IMR-90 (cell line): ENCODE data around the gene CERT1.

Experiments
- BHLHE40 ChIP-seq: fragments of 150-350 bp; IDR thresholded peaks from 2 replicates; pipeline ENCODE4 v1.6.1; 2016; ENCODE audit warnings: mild to moderate bottlenecking, low read depth, low read length
- CHD1 ChIP-seq: IDR thresholded peaks from 2 replicates; pipeline ENCODE4 v1.6.1; 2012; ENCODE audit warnings: low read depth, low read length, improper control_type of control experiment
- CTCF ChIP-seq: conservative IDR thresholded peaks from 2 replicates; pipeline ENCODE4 v1.5.1; 2012; ENCODE audit warnings: mild to moderate bottlenecking, low read depth, low read length, improper control_type of control experiment
- MAFK ChIP-seq: IDR thresholded peaks from 2 replicates; pipeline ENCODE4 v1.6.1; 2012; ENCODE audit warnings: low read depth, low read length, improper control_type of control experiment
- POLR2A ChIP-seq: IDR thresholded peaks from 2 replicates; pipeline ENCODE4 v1.6.1; 2012; ENCODE audit warnings: mild to moderate bottlenecking, low read depth, low read length
- RAD21 ChIP-seq: IDR thresholded peaks from 2 replicates; pipeline ENCODE4 v1.6.1; 2012; ENCODE audit warnings: low read length, improper control_type of control experiment
- TF ChIP-seq, protein P1 (sequence below): fragments of 150-350 bp; IDR thresholded peaks from 2 replicates; pipeline ENCODE4 v1.6.1; 2017; ENCODE audit warnings: mild to moderate bottlenecking, antibody characterized with exemption, low read length, low read depth

GRCh38 chr5:75366787-75367186, 144.6 kb downstream of the CERT1 start:
- TF ChIP-seq CTCF (no peak), POLR2A (no peak), RAD21 (no peak), MAFK (no peak), BHLHE40 (no peak), CHD1 (no peak)
- TF ChIP-seq, protein P1, sequence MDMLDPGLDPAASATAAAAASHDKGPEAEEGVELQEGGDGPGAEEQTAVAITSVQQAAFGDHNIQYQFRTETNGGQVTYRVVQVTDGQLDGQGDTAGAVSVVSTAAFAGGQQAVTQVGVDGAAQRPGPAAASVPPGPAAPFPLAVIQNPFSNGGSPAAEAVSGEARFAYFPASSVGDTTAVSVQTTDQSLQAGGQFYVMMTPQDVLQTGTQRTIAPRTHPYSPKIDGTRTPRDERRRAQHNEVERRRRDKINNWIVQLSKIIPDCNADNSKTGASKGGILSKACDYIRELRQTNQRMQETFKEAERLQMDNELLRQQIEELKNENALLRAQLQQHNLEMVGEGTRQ, result no peak
